Stimulated activated effector memory CD8-positive, alpha-beta T cell treated with anti-CD3 and anti-CD28 coated beads, Interleukin-12 subunit alpha, Interleukin-12 subunit beta, amount 100 ng/mL, for 72 hours (primary cell): ENCODE data around the gene OOSP2.
"Not testable (repeated sequence)": the region's sequence is repeated elsewhere in the genome, so short reads cannot be mapped to it uniquely, and the experiment has no call there.

ENCODE experiments used
- ATAC-seq: fragments of 150-1000 bp; cut with Tn5 transposase; 2 replicates; pipeline ENCODE4 v1.10.0; 2021
- DNase-seq, 2 donors: peaks; one replicate each; pipeline ENCODE4 v3.0.0; 2021 to 2022; ENCODE audit warnings: low spot score in 2 of 2
- H3K27ac Mint-ChIP-seq: one replicate; pipeline ENCODE4 v1.8.0; 2022; ENCODE audit warnings: mild to moderate bottlenecking, mixed read lengths
- H3K36me3 Mint-ChIP-seq: one replicate; pipeline ENCODE4 v1.8.0; 2022; ENCODE audit warnings: mild to moderate bottlenecking, mixed read lengths
- H3K4me1 Mint-ChIP-seq: one replicate; pipeline ENCODE4 v1.8.0; 2022; ENCODE audit warnings: mixed read lengths
- H3K4me3 Mint-ChIP-seq: one replicate; pipeline ENCODE4 v1.8.0; 2022; ENCODE audit warnings: mild to moderate bottlenecking, mixed read lengths
- H3K9me3 Mint-ChIP-seq: one replicate; pipeline ENCODE4 v1.8.0; 2022; ENCODE audit warnings: mixed read lengths

Gene OOSP2, protein sequence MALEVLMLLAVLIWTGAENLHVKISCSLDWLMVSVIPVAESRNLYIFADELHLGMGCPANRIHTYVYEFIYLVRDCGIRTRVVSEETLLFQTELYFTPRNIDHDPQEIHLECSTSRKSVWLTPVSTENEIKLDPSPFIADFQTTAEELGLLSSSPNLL

DNA sequence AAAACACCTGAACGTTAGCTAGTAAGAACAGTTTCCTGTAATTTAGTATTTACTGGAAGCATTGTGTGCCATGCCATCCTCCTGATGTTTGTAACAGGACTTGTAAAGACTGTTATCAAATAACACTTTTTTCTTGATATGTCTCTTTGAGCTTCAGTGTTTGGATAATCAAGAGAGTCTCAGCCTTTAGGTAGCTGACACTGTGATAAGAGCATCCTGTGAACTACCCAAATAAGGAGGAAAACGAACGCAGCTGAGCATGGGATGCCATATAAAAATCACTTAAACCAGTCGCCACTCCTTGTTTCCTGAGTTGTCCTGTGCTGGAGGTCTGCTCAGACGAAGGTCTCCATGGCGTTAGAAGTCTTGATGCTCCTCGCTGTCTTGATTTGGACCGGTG is at the start of gene OOSP2:
Gene OOSP2 (plus strand): TSS at position 301 of the 400 bp plus-strand sequence. CDS start 51 bp downstream, at position 352.
- H3K9me3 Mint-ChIP-seq: no peaks in the 10 kb centered on the region
- H3K4me1 Mint-ChIP-seq: no peaks in the 10 kb centered on the region
- ATAC-seq (no peak), DNase-seq (no peak)
- H3K4me3 Mint-ChIP-seq: no peak within 1 kb of the TSS
- no peak within 1 kb of the TSS for H3K27ac Mint-ChIP-seq
- H3K36me3 Mint-ChIP-seq: no peaks in the 10 kb centered on the region

DNA sequence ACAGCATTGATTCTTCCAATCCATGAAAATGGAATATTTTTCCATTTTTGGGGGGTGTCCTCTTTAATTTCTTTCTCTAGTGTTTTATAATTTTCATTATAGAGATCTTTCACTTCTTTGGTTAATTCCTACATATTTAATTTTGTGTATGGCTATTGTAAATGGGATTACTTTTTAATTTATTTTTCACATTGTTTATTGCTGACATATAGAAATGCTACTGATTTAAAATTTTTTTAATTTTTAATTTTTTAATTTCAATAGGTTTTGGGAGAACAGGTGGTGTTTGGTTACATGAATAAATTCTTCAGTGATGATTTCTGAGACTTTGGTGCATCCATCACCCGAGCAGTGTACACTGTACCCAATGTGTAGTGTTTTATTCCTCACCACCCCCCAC is 49.8 kb upstream of the OOSP2 start:
- no peaks in the 10 kb centered on the region for H3K4me1 Mint-ChIP-seq
- H3K9me3 Mint-ChIP-seq: peaks cover 9% of the 10 kb centered on the region
- H3K4me3 Mint-ChIP-seq: no peak overlapping the region
- no peak for DNase-seq
- ATAC-seq: no peak
- no peak overlapping the region for H3K27ac Mint-ChIP-seq
- H3K36me3 Mint-ChIP-seq: no peaks in the 10 kb centered on the region

DNA sequence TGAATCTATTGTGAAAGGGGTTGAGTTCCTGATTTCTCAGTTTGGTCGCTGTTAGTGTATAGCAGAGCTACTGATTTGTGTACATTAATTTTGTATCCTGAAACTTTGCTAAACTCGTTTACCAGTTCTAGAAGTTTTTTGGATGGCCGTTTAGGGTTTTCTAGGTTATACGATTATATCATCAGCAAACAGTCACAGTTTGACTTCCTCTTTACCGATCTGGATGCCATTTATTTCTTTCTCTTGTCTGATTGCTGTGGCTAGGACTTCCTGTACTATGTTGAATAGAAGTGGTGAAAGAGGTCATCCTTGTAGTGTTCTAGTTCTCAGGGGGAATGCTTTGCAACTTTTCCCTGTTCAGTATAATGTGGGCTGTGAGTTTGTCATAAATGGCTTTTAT is 47.8 kb upstream of the OOSP2 start:
- H3K36me3 Mint-ChIP-seq: no peaks in the 10 kb centered on the region
- peaks cover 9% of the 10 kb centered on the region for H3K9me3 Mint-ChIP-seq
- H3K4me3 Mint-ChIP-seq: no peak overlapping the region
- no peak overlapping the region for H3K27ac Mint-ChIP-seq
- DNase-seq: no peak
- H3K4me1 Mint-ChIP-seq: no peaks in the 10 kb centered on the region
- ATAC-seq: no peak

GRCh38 chr11:59997800-59998199 is 42.4 kb upstream of the OOSP2 start:
- DNase-seq (no peak), ATAC-seq (no peak)
- H3K36me3 Mint-ChIP-seq: no peaks in the 10 kb centered on the region
- no peaks in the 10 kb centered on the region for H3K4me1 Mint-ChIP-seq
- no peak overlapping the region for H3K4me3 Mint-ChIP-seq
- H3K27ac Mint-ChIP-seq: no peak overlapping the region
- no peaks in the 10 kb centered on the region for H3K9me3 Mint-ChIP-seq

GRCh38 chr11:59999691-60000090 is 40.5 kb upstream of the OOSP2 start:
- H3K27ac Mint-ChIP-seq: no peak overlapping the region
- no peaks in the 10 kb centered on the region for H3K9me3 Mint-ChIP-seq
- no peaks in the 10 kb centered on the region for H3K36me3 Mint-ChIP-seq
- no peak for DNase-seq
- no peak for ATAC-seq
- H3K4me3 Mint-ChIP-seq: no peak overlapping the region
- H3K4me1 Mint-ChIP-seq: no peaks in the 10 kb centered on the region

GRCh38 chr11:60003729-60004128 is 36.5 kb upstream of the OOSP2 start:
- Mint-ChIP-seq H3K4me3 (no peak overlapping the region), H3K4me1 (no peaks in the 10 kb centered on the region), H3K36me3 (no peaks in the 10 kb centered on the region), H3K27ac (no peak overlapping the region), H3K9me3 (no peaks in the 10 kb centered on the region)
- ATAC-seq: no peak
- DNase-seq: no peak

- no peaks in the 10 kb centered on the region for H3K4me1 Mint-ChIP-seq
- H3K27ac Mint-ChIP-seq: no peak overlapping the region
- no peak for ATAC-seq
- no peak overlapping the region for H3K4me3 Mint-ChIP-seq
- DNase-seq: no peak
- no peaks in the 10 kb centered on the region for H3K9me3 Mint-ChIP-seq
- H3K36me3 Mint-ChIP-seq: no peaks in the 10 kb centered on the region
Observed at GRCh38 chr11:60005360-60005759, 34.8 kb upstream of the OOSP2 start.

- H3K36me3 Mint-ChIP-seq: no peaks in the 10 kb centered on the region
- no peak within 1 kb of the TSS for H3K4me3 Mint-ChIP-seq
- H3K9me3 Mint-ChIP-seq: peaks cover 3% of the 10 kb centered on the region
- no peak within 1 kb of the TSS for H3K27ac Mint-ChIP-seq
- no peak for DNase-seq
- H3K4me1 Mint-ChIP-seq: no peaks in the 10 kb centered on the region
- ATAC-seq: no peak
Observed at GRCh38 chr11:60016881-60017280, 23.3 kb upstream of the OOSP2 start, which contains the start of gene OOSP4B. TSS of gene OOSP4B (plus strand) at chr11:60017181.

- peaks cover 3% of the 10 kb centered on the region for H3K9me3 Mint-ChIP-seq
- H3K27ac Mint-ChIP-seq: no peak overlapping the region
- DNase-seq: no peak
- no peak overlapping the region for H3K4me3 Mint-ChIP-seq
- no peak for ATAC-seq
- no peaks in the 10 kb centered on the region for H3K36me3 Mint-ChIP-seq
- H3K4me1 Mint-ChIP-seq: no peaks in the 10 kb centered on the region
Observed at GRCh38 chr11:60018058-60018457, 22.2 kb upstream of the OOSP2 start.

DNA sequence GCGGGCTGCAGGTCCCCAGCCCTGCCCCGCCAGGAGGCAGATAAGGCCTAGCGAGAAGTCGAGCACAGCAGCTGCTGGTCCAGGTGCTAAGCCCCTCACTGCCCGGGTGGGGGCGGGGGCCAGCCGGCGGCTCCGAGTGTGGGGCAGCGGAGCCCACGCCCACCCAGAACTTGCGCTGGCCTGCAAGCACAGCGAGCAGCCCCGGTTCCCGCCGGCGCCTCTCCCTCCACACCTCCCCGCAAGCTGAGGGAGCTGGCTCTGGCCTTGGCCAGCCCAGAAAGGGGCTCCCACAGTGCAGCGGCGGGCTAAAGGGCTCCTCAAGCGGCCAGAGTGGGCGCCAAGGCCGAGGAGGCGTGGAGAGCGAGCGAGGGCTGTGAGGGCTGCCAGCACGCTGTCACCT is 19.8 kb upstream of the OOSP2 start:
- H3K4me3 Mint-ChIP-seq, DNase-seq, ATAC-seq, H3K36me3 Mint-ChIP-seq, H3K27ac Mint-ChIP-seq, H3K4me1 Mint-ChIP-seq, H3K9me3 Mint-ChIP-seq: not testable (repeated sequence)

DNA sequence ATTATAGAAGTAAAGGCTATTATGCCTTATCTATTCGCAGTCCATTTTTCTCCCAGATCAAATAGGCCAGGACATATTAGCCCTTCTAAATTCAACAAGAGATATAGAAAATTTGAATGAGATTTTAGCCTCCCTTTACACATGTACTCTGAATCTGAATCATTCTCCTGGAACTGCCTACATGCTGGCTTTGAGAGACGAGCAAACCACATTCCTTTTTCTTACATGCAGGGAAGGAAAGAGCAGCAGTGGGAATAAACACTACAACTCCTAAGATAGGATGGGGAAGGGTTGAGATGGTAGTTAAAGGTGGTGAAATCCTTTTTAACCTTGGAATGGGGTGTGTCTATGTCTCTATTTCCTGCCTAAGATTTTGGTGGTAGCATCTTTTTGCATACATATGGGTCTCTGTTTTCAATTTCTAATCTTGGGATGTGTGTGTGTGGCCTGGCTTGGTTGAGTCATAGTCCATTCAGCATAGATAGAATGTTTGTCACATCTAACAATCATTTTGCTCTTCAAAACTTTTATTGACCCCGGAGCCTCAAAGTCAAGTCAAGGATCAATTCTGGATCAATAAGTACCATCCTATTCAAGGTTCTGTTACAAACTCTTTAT is 11.1 kb upstream of the OOSP2 start:
- no peak for ATAC-seq
- Mint-ChIP-seq H3K4me1 (no peaks in the 10 kb centered on the region), H3K4me3 (no peak overlapping the region), H3K9me3 (no peaks in the 10 kb centered on the region), H3K36me3 (no peaks in the 10 kb centered on the region), H3K27ac (no peak overlapping the region)
- no peak for DNase-seq

DNA sequence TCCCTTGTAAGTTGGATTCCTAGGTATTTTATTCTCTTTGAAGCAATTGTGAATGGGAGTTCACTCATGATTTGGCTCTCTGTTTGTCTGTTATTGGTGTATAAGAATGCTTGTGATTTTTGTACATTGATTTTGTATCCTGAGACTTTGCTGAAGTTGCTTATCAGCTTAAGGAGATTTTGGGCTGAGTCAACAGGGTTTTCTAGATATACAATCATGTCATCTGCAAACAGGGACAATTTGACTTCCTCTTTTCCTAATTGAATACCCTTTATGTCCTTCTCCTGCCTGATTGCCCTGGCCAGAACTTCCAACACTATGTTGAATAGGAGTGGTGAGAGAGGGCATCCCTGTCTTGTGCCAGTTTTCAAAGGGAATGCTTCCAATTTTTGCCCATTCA is 10.2 kb downstream of the OOSP2 start:
- H3K4me1 Mint-ChIP-seq, H3K9me3 Mint-ChIP-seq, ATAC-seq, H3K36me3 Mint-ChIP-seq, DNase-seq, H3K27ac Mint-ChIP-seq, H3K4me3 Mint-ChIP-seq: not testable (repeated sequence)

- not testable (repeated sequence) for ATAC-seq, DNase-seq, H3K9me3 Mint-ChIP-seq, H3K4me3 Mint-ChIP-seq, H3K27ac Mint-ChIP-seq, H3K36me3 Mint-ChIP-seq, H3K4me1 Mint-ChIP-seq
Observed at GRCh38 chr11:60050839-60051238, 10.6 kb downstream of the OOSP2 start.

DNA sequence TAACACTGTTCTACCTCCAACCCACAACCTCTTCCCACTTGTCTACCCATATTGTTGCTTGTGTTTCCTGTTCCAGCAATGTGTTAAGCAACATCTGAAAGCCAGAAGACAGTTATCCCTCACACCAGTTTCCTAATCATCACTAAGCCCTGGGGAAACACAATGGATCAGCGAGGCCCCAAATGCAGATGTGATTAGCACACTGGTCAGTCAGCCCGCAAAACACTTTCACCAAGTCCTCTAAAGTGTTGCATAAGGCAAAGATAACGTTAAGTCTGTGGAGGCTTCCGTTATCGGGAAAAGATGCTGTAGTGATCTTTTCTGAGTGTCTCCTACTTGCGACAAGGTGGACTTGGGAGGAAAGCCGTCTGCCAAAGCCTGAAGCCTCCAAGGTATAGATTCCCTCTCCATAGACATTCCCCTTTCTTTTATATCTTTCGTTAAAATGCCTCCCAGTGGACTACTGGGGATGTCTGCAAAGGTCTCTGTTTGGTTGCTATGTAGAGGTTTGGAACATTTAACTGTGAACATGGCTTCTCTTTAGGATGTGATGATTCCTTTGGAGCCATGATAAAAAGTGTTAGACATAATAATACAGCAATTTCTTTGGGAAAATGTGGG is 16.2 kb downstream of the OOSP2 start, which contains the start of gene MS4A3:
Gene MS4A3 (plus strand): TSS at position 317 of the 621 bp plus-strand sequence. CDS start 4,496 bp downstream, outside the sequence.
- H3K4me3 Mint-ChIP-seq: no peak within 1 kb of the TSS
- no peak for ATAC-seq
- no peak within 1 kb of the TSS for H3K27ac Mint-ChIP-seq

GRCh38 chr11:60059052-60059451 is 18.8 kb downstream of the OOSP2 start:
- ATAC-seq (no peak), DNase-seq (no peak)
- Mint-ChIP-seq H3K27ac (no peak overlapping the region), H3K36me3 (no peaks in the 10 kb centered on the region), H3K9me3 (peaks cover 2% of the 10 kb centered on the region), H3K4me1 (no peaks in the 10 kb centered on the region), H3K4me3 (no peak overlapping the region)

More for the DNA sequence above, 16.2 kb downstream of the OOSP2 start, which contains the start of gene MS4A3:
- no peak for DNase-seq
- no peaks in the 10 kb centered on the region for H3K4me1 Mint-ChIP-seq
- peaks cover 2% of the 10 kb centered on the region for H3K9me3 Mint-ChIP-seq
- H3K36me3 Mint-ChIP-seq: no peaks in the 10 kb centered on the region
